ENCODE results near the gene PPAT. TPM values are rescaled to one million over a fixed set of nuclear protein-coding genes. Genes with fewer than 3 reads are reported as not detected.
"Not testable (repeated sequence)": the region's sequence is repeated elsewhere in the genome, so short reads cannot be mapped to it uniquely, and the experiment has no call there.

The PPAT gene
- total and polyA plus RNA-seq, 8 donors, result 1.6 to 10.0 (median 5.5) TPM

DNA sequence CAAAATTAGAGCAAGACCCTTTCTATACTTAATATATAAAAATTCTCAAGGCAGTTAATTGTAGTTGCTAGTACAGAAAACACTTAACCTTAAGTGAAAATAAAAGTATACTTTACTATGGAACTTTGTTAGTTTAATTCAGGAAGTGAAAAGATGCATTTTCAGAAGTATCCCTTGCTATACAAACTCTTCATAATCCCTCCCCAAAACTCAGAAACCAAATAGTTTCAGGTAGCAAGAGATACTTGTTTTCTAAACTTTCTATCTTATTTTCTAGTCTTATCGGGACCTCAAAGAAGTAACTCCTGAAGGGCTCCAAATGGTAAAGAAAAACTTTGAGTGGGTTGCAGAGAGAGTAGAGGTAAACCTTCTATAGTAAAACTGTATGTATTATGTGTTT lies 14.9 kb upstream of the PPAT start:
- FAIRE-seq (no peak), DNase-seq (no peak), ATAC-seq (no peak)
- H3K4me1 ChIP-seq, result no peaks in the 10 kb centered on the region
- WGBS, 2 donors, result 94 to 97% methylated on average over 1 of the region's 1 CpG
- no peak overlapping the region for H3K4me3 ChIP-seq
- H3K9me3 ChIP-seq, result no peaks in the 10 kb centered on the region
- H3K36me3 ChIP-seq, result peaks cover 0 to 16% (median 3%) of the 10 kb centered on the region in 3 donors
- H3K27ac ChIP-seq, result no peak overlapping the region
- intact Hi-C loops (cut with DNase I), result no loop called here
- TF ChIP-seq, protein P1, sequence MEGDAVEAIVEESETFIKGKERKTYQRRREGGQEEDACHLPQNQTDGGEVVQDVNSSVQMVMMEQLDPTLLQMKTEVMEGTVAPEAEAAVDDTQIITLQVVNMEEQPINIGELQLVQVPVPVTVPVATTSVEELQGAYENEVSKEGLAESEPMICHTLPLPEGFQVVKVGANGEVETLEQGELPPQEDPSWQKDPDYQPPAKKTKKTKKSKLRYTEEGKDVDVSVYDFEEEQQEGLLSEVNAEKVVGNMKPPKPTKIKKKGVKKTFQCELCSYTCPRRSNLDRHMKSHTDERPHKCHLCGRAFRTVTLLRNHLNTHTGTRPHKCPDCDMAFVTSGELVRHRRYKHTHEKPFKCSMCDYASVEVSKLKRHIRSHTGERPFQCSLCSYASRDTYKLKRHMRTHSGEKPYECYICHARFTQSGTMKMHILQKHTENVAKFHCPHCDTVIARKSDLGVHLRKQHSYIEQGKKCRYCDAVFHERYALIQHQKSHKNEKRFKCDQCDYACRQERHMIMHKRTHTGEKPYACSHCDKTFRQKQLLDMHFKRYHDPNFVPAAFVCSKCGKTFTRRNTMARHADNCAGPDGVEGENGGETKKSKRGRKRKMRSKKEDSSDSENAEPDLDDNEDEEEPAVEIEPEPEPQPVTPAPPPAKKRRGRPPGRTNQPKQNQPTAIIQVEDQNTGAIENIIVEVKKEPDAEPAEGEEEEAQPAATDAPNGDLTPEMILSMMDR (IDR thresholded peaks at IDR 0.05), result no peak
- H3K27me3 ChIP-seq, result no peaks in the 10 kb centered on the region

DNA sequence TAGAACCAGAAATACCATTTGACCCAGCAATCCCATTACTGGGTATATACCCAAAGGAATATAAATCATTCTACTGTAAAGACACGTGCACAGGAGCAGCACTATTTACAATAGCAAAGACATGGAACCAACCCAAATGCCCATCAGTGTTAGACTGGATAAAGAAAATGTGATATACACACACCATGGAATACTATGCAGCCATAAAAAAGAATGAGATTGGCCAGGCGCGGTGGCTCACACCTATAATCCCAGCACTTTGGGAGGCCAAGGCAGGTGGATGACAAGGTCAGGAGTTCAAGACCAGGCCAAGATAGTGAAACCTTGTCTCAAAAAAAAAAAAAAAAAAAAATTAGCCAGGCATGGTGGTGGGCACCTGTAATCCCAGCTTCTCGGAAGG lies 14.1 kb upstream of the PPAT start:
- WGBS, 2 donors, result 98% methylated on average over 4 of the region's 4 CpGs
- FAIRE-seq; H3K4me1 ChIP-seq; ATAC-seq; H3K27me3 ChIP-seq; H3K27ac ChIP-seq; H3K4me3 ChIP-seq; intact Hi-C loops (cut with DNase I); H3K9me3 ChIP-seq; DNase-seq: not testable (repeated sequence)
- peaks cover 0 to 11% (median 3%) of the 10 kb centered on the region in 3 donors for H3K36me3 ChIP-seq

- Histone ChIP-seq H3K4me3 (no peak overlapping the region), H3K27ac (no peak overlapping the region), H3K9me3 (no peaks in the 10 kb centered on the region), H3K36me3 (peaks cover 0 to 3% (median 1%) of the 10 kb centered on the region in 3 donors), H3K27me3 (no peaks in the 10 kb centered on the region), H3K4me1 (no peaks in the 10 kb centered on the region)
- FAIRE-seq (no peak), ATAC-seq (no peak), DNase-seq (no peak)
- TF ChIP-seq, protein P1 (IDR thresholded peaks at IDR 0.05), result no peak
- intact Hi-C loops (cut with DNase I), result no loop called here
These were observed 12.9 kb upstream of the PPAT start for GRCh38 chr4:56448301-56448700.

DNA sequence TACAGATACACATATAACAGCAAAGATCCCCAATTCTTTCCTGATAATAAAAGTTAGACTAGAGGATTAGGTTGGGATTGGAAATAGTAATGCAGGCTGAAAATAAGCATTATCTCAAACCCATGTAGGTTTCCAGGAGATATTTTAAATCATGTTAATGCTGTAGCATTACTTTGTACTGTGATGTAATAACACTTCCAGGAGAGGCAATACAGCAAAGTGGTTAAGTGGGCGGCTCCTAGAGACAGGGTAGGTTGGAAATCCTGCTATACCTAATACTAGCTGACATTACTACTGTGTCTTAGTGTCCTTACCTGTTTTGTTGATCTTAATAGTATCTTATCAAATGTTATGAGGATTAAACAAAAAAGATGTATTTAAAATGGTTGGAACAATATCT lies 10.3 kb upstream of the PPAT start:
- FAIRE-seq (no peak), ATAC-seq (no peak), DNase-seq (no peak)
- intact Hi-C loops (cut with DNase I), result no loop called here
- H3K4me3 ChIP-seq, result no peak overlapping the region
- WGBS, 2 donors, result 90 to 100% methylated on average over 1 of the region's 1 CpG
- no peaks in the 10 kb centered on the region for H3K4me1 ChIP-seq
- no peak overlapping the region for H3K27ac ChIP-seq
- TF ChIP-seq, protein P1 (IDR thresholded peaks at IDR 0.05), result no peak
- H3K27me3 ChIP-seq, result no peaks in the 10 kb centered on the region
- H3K9me3 ChIP-seq, result no peaks in the 10 kb centered on the region
- peaks cover 0 to 11% (median 9%) of the 10 kb centered on the region in 3 donors for H3K36me3 ChIP-seq

GRCh38 chr4:56444719-56445118 lies 9.3 kb upstream of the PPAT start:
- Histone ChIP-seq H3K36me3 (peaks cover 0 to 11% (median 9%) of the 10 kb centered on the region in 3 donors), H3K4me3 (no peak overlapping the region), H3K9me3 (no peaks in the 10 kb centered on the region), H3K27me3 (no peaks in the 10 kb centered on the region), H3K27ac (no peak overlapping the region), H3K4me1 (no peaks in the 10 kb centered on the region)
- intact Hi-C loops (cut with DNase I), result no loop called here
- DNase-seq, result no peak
- FAIRE-seq, result no peak
- ATAC-seq, result no peak
- TF ChIP-seq, protein P1 (IDR thresholded peaks at IDR 0.05), result no peak
- WGBS, 2 donors, result 82 to 83% methylated on average over 2 of the region's 2 CpGs
